ENCODE measurements around the gene MYH16.
"Not testable (repeated sequence)": the region's sequence is repeated elsewhere in the genome, so short reads cannot be mapped to it uniquely, and the experiment has no call there.

MYH16 gene

DNA sequence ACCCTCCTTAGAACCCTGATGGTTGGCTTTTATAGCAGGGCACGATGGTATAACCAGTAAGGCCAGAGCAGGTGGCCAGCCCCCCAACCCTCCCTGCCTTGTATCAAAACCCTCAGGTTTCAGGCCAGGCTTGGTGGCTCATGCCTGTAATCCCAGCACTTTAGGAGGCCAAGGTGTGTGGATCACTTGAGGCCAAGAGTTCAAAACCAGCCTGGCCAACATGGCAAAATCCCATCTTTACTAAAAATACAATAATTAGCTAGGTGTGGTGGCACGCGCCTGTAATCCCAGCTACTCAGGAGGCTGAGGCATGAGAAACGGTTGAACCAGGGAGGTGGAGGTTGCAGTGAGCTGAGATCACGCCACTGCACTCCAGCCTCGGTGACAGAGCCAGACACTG lies 50.0 kb downstream of the MYH16 start:
- H3K4me3 ChIP-seq (ENCODE audit: low read length); H2AFZ ChIP-seq (ENCODE audit: low read depth, low read length); H3K36me3 ChIP-seq (ENCODE audit: insufficient read depth, low read length); H3K9me3 ChIP-seq (ENCODE audit: low read length); H3K27me3 ChIP-seq (ENCODE audit: insufficient read depth, low read length): not testable (repeated sequence)
- H3K4me1 ChIP-seq (ENCODE audit: insufficient read depth, low read length), result peaks cover 14% of the 10 kb centered on the region

DNA sequence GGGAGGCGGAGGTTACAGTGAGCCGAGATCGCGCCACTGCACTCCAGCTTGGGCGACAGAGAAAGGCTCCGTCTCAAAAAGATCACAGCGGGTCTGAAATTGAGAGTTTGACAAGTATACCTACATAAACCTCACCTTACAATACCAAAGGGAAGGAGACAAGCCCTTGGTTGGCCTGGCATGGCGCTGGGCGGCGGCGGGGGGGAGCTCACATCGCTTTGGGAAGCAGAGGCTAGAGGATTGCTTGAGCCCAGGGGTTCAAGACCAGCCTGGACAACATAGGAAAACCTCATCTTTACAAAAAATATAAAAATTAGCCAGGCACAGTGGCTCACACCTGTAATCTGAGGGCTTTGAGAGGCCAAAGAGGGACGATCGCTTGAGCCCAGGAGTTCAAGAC lies 51.9 kb downstream of the MYH16 start:
- Histone ChIP-seq H3K4me3 (ENCODE audit: low read length) (peak overlapping the region; percentile 92), H3K4me1 (ENCODE audit: insufficient read depth, low read length) (peaks cover 14% of the 10 kb centered on the region), H2AFZ (ENCODE audit: low read depth, low read length) (no peak overlapping the region), H3K9me3 (ENCODE audit: low read length) (no peaks in the 10 kb centered on the region), H3K27me3 (ENCODE audit: insufficient read depth, low read length) (no peaks in the 10 kb centered on the region), H3K36me3 (ENCODE audit: insufficient read depth, low read length) (peaks cover 6% of the 10 kb centered on the region)

DNA sequence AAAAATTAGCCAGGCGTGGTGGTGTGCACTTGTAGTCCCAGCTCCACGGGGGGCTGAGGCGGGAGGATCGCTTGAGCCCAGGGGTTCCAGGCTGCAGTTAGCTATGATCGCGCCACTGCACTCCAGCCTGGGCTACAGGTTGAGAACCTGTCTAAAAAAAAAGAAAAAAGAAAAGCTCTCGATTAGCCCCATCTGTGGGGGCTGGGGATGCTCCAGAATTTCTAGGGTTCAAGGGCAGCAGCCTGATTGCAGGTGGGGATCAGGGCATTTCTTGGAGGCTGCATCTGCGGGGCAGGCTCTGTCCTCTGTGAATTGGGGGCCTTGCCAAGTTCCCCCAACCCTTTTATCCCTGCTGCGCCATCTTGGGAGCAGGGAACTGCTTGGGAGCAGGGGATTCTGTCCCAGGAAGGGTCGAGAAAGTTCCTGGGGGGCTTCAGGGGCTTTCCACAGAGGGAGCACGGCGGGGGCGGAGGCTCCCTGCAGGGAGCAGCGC lies 52.4 kb downstream of the MYH16 start:
- Histone ChIP-seq H3K27me3 (ENCODE audit: insufficient read depth, low read length) (no peaks in the 10 kb centered on the region), H3K36me3 (ENCODE audit: insufficient read depth, low read length) (peaks cover 6% of the 10 kb centered on the region), H3K4me1 (ENCODE audit: insufficient read depth, low read length) (peaks cover 14% of the 10 kb centered on the region), H2AFZ (ENCODE audit: low read depth, low read length) (peak overlapping the region; percentile 82), H3K4me3 (ENCODE audit: low read length) (peak overlapping the region; percentile 92), H3K9me3 (ENCODE audit: low read length) (no peaks in the 10 kb centered on the region)

DNA sequence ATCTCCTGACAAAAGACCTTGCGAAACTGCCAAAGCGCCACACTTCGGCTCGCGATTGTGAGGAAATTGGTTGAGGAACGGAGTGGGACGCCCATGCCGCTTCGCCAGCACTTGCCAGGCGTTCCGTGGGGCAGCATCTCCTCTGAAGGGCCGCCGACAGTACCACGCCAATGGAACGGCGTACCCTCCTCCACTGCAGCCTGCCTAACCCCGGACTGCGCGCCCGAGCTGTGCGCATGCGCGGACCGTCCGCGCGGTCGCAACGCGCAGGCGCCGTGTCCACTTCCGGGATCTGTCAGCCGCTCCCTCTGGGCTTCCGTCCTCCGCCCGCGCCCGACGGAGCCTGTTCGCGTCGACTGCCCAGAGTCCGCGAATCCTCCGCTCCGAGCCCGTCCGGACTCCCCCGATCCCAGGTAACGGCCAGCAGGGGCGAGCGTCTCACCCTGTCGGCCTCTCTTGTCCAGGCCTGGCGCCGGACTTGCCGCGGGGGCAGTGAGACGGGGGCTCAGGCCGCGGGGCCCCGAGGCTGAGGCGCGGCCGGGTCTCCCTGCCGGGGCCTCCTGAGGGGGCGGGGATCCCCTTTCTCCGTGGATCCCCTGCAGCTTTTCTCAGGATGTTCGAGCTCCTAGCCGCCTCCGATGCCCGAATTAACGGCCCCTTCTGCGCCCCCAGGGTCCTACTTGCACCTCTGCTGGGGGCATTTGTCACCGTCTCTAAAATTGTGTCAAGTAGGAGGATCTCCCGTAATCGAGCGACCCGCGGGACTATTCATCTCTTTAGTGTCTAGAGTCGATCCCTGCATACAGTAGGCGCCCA lies 53.2 kb downstream of the MYH16 start, which contains the start of gene ARPC1A:
Gene ARPC1A (plus strand): TSS at position 307 of the 816 bp plus-strand sequence. CDS start 7,456 bp downstream, outside the sequence.
- Histone ChIP-seq H3K4me3 (ENCODE audit: low read length) (peak within 1 kb of the TSS; percentile 92), H3K36me3 (ENCODE audit: insufficient read depth, low read length) (peaks cover 6% of the 10 kb centered on the region), H3K9me3 (ENCODE audit: low read length) (no peaks in the 10 kb centered on the region), H3K27me3 (ENCODE audit: insufficient read depth, low read length) (no peaks in the 10 kb centered on the region), H3K4me1 (ENCODE audit: insufficient read depth, low read length) (peaks cover 14% of the 10 kb centered on the region), H2AFZ (ENCODE audit: low read depth, low read length) (peak within 1 kb of the TSS; percentile 86)

DNA sequence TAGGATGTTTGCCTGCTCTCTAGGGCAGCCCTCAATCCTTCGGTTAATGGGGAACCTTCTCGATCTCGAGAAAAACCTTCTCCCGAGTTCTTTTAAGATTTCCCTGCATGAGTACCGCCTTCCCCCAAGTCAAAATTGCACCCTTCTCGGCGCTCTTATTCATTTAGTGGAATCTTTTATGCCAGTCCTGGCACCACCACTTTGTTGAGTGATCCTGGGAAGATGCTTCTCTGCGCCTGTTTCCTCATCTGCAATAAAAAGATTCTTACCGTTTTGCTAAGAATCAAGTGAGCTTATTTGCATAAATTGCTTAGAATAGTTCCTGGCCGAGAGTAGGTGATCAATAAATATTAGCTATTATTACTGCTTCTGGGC lies 53.8 kb downstream of the MYH16 start:
- Histone ChIP-seq H2AFZ (ENCODE audit: low read depth, low read length) (peak overlapping the region; percentile 86), H3K4me1 (ENCODE audit: insufficient read depth, low read length) (peaks cover 14% of the 10 kb centered on the region), H3K36me3 (ENCODE audit: insufficient read depth, low read length) (peaks cover 8% of the 10 kb centered on the region), H3K9me3 (ENCODE audit: low read length) (no peaks in the 10 kb centered on the region), H3K27me3 (ENCODE audit: insufficient read depth, low read length) (no peaks in the 10 kb centered on the region), H3K4me3 (ENCODE audit: low read length) (peak overlapping the region; percentile 92)

DNA sequence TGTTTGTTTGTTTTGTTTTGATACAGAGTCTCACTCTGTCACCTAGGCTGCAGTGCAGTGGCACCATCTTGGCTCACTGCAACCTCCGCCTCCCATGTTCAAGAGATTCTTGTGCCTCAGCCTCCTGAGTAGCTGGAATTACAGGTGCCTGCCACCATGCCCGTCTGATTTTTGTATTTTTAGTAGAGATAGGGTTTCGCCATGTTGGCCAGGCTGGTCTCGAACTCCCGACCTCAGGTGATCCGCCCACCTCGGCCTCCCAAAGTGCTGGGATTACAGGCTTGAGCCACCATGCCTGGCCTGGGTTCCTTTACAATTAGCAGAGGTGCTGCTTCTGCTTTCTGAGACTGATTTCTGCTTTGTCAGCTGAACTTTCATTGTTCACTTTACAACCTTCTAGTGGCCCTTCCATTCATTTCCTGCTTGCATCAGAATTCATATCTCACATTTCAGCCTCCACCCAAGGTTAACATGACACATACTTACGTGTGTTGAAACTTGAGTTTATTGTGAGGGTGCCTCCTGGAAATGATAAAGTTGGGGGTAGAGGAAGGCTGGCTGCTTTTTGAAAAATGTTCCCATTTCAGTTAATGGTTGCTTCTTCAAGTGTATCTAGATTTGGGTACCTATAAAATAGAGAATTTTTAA lies 57.8 kb downstream of the MYH16 start:
- H3K9me3 ChIP-seq (ENCODE audit: low read length); H2AFZ ChIP-seq (ENCODE audit: low read depth, low read length); H3K4me1 ChIP-seq (ENCODE audit: insufficient read depth, low read length); H3K4me3 ChIP-seq (ENCODE audit: low read length); H3K27me3 ChIP-seq (ENCODE audit: insufficient read depth, low read length): not testable (repeated sequence)
- H3K36me3 ChIP-seq (ENCODE audit: insufficient read depth, low read length), result peaks cover 27% of the 10 kb centered on the region

DNA sequence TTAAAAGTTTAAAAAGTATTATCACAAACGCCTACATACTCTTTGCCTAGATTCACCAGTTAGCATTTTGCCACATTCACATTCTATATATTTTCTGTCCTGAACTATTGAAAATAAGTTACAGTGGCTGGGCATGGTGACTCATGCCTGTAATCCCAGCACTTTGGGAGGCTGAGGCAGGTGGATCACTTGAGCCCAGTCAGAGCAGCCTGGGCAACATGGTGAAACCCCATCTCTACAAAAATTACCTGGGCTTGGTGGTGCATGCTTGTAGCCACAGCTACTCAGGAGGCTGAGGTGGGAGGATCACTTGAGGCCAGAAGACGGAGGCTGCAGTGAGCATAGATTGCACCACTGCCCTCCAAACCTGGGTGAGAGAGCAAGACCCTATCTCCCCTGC lies 58.4 kb downstream of the MYH16 start:
- Histone ChIP-seq H3K9me3 (ENCODE audit: low read length) (no peaks in the 10 kb centered on the region), H3K4me3 (ENCODE audit: low read length) (no peak overlapping the region), H3K36me3 (ENCODE audit: insufficient read depth, low read length) (peaks cover 31% of the 10 kb centered on the region)

DNA sequence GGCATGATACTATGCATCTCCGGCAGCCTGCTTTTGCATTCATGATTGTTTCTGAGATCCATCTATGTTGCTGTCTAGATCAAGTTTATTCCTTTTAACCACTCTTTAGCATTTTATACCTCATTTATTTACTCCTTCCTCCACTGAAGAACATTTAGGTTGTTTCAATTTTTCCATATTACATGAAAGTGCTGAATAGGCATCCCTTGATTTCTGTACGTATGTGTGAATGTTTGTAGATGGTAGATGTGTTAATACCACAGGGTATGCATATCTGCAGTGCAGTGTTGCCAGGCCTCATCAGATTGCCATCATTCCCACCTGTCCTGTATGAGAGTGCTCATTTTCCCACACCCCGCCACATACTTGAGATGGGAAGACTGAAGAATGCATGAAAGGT lies 67.0 kb downstream of the MYH16 start:
- no peaks in the 10 kb centered on the region for H3K27me3 ChIP-seq (ENCODE audit: insufficient read depth, low read length)
- H2AFZ ChIP-seq (ENCODE audit: low read depth, low read length), result no peak overlapping the region
- H3K9me3 ChIP-seq (ENCODE audit: low read length), result no peaks in the 10 kb centered on the region
- H3K4me1 ChIP-seq (ENCODE audit: insufficient read depth, low read length), result no peaks in the 10 kb centered on the region
- no peak overlapping the region for H3K4me3 ChIP-seq (ENCODE audit: low read length)
- H3K36me3 ChIP-seq (ENCODE audit: insufficient read depth, low read length), result peaks cover 73% of the 10 kb centered on the region

More for the DNA sequence above, 58.4 kb downstream of the MYH16 start:
- Histone ChIP-seq H3K27me3 (ENCODE audit: insufficient read depth, low read length) (no peaks in the 10 kb centered on the region), H2AFZ (ENCODE audit: low read depth, low read length) (no peak overlapping the region), H3K4me1 (ENCODE audit: insufficient read depth, low read length) (peaks cover 6% of the 10 kb centered on the region)

DNA sequence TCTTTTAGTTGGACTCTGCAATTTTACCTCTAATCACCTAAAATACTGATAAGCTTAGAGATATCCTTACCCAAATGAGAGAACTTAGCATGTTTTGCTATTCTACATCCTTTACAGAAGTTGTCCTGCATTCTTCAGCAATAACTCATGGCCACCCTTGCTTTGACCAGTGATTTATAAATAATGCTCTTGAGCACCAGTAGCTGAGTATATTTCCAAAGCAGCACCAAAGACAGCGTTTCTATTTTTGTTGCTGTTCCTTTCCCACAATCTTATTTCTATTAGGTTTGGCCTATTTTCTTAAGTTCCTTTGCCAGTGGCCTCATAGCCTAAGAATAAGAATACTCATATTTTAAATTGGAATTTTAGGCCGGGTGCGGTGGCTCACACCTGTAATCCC lies 68.0 kb downstream of the MYH16 start:
- Histone ChIP-seq H3K27me3 (ENCODE audit: insufficient read depth, low read length) (no peaks in the 10 kb centered on the region), H3K4me1 (ENCODE audit: insufficient read depth, low read length) (no peaks in the 10 kb centered on the region), H2AFZ (ENCODE audit: low read depth, low read length) (no peak overlapping the region), H3K9me3 (ENCODE audit: low read length) (no peaks in the 10 kb centered on the region), H3K36me3 (ENCODE audit: insufficient read depth, low read length) (peaks cover 70% of the 10 kb centered on the region), H3K4me3 (ENCODE audit: low read length) (no peak overlapping the region)

DNA sequence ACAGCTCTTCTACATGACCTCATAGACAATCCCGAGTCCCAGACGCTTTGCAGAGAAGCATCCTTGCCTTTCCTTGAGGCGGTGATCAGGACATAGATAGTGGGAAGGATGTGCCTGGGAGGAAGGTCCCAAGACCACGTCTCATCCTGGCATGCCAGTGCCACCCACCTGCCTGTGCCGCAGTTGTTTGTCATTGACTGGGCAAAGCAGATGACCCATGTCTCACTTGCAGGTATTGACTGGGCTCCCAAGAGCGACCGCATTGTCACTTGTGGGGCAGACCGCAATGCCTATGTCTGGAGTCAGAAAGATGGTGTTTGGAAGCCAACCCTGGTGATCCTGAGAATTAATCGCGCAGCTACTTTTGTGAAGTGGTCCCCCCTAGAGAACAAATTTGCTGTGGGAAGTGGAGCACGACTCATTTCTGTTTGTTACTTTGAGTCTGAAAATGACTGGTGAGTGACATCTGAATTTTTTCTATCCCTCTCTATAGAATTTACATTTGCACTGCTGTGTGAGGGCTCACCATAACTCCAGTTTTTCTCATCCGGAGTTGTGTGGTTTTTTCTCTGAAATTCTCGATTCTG lies 71.5 kb downstream of the MYH16 start:
- peaks cover 74% of the 10 kb centered on the region for H3K36me3 ChIP-seq (ENCODE audit: insufficient read depth, low read length)
- no peak overlapping the region for H3K4me3 ChIP-seq (ENCODE audit: low read length)
- H3K4me1 ChIP-seq (ENCODE audit: insufficient read depth, low read length), result no peaks in the 10 kb centered on the region
- H3K27me3 ChIP-seq (ENCODE audit: insufficient read depth, low read length), result no peaks in the 10 kb centered on the region
- no peaks in the 10 kb centered on the region for H3K9me3 ChIP-seq (ENCODE audit: low read length)
- no peak overlapping the region for H2AFZ ChIP-seq (ENCODE audit: low read depth, low read length)

DNA sequence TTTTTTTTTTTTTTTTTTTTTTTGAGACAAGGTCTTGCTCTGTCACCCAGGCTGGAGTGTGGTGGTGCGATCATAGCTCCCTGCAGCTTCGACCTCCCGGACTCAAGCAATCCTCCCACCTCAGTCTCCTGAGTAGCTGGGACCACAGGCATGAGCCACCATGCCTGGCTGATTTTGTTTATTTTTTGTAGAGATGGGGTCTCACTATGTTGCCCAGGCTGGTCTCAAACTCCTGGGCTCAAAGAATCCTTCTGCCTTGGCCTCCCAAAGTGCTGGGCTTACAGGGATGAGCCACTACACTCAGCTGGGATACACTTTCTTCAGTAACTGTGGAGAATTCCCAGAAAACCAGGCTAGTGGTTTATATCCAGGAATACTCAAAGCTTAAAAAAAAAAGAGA lies 78.0 kb downstream of the MYH16 start:
- H3K27me3 ChIP-seq (ENCODE audit: insufficient read depth, low read length); H3K9me3 ChIP-seq (ENCODE audit: low read length); H3K4me3 ChIP-seq (ENCODE audit: low read length); H2AFZ ChIP-seq (ENCODE audit: low read depth, low read length); H3K4me1 ChIP-seq (ENCODE audit: insufficient read depth, low read length): not testable (repeated sequence)
- H3K36me3 ChIP-seq (ENCODE audit: insufficient read depth, low read length), result peaks cover 77% of the 10 kb centered on the region

DNA sequence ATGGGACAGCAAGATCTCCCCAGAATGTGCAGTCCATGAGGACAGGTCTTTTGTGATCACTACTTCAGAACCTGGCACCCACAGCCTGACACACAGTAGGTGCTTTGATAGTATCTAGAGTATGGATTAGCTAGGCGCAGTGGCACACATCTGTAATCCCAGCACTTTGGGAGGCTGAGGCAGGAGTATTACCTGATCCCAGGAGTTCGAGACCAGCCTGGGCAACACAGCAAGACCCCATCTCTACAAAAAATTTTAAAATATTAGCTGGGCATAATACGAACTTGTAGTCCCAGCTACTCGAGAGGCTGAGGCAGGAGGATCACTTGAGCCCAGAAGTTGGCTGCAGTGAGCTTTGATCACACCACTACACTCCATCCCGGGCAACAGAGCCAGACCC lies 79.6 kb downstream of the MYH16 start:
- no peaks in the 10 kb centered on the region for H3K4me1 ChIP-seq (ENCODE audit: insufficient read depth, low read length)
- H2AFZ ChIP-seq (ENCODE audit: low read depth, low read length), result no peak overlapping the region
- H3K4me3 ChIP-seq (ENCODE audit: low read length), result no peak overlapping the region
- H3K9me3 ChIP-seq (ENCODE audit: low read length), result no peaks in the 10 kb centered on the region
- H3K36me3 ChIP-seq (ENCODE audit: insufficient read depth, low read length), result peaks cover 72% of the 10 kb centered on the region
- no peaks in the 10 kb centered on the region for H3K27me3 ChIP-seq (ENCODE audit: insufficient read depth, low read length)

DNA sequence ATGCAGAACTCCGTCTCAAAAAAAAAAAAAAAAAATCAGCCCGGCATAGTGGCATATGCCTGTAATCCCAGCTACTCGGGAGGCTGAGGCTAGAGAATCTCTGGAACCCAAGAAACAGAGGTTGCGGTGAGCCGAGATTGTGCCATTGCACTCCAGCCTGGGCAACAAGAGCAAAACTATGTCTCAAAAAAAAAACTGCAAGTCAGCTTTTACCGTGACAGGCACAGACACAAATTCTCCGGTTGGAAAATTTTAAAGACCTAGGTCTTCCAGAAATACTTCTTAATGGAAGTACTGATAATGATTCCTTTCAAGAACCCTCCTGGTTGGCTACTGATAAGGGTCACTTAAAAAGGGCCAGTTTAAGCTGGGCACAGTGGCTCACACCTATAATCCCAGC lies 82.5 kb downstream of the MYH16 start:
- Histone ChIP-seq H2AFZ (ENCODE audit: low read depth, low read length) (no peak overlapping the region), H3K9me3 (ENCODE audit: low read length) (no peaks in the 10 kb centered on the region), H3K4me1 (ENCODE audit: insufficient read depth, low read length) (no peaks in the 10 kb centered on the region), H3K36me3 (ENCODE audit: insufficient read depth, low read length) (peaks cover 74% of the 10 kb centered on the region), H3K4me3 (ENCODE audit: low read length) (no peak overlapping the region), H3K27me3 (ENCODE audit: insufficient read depth, low read length) (no peaks in the 10 kb centered on the region)

Measured in neuron (in vitro differentiated cells).